Breast epithelium (tissue), 3 donors: Measurements from ENCODE around the gene CAPN11.

Experiments
- POLR2A ChIP-seq: fragments of 450-650 bp; IDR thresholded peaks from one replicate; pipeline ENCODE4 v1.6.1; 2016; ENCODE audit warnings: antibody characterized with exemption, mild to moderate bottlenecking, moderate library complexity
- POLR2AphosphoS5 ChIP-seq, 3 donors: sonication (generic); formaldehyde crosslinking; IDR thresholded peaks; one replicate each; pipeline ENCODE4 v1.6.1; 2017; ENCODE audit warnings: antibody characterized with exemption in 3 of 3
- TF ChIP-seq, protein P1 (sequence below), 3 donors: fragments of 450-650 bp; IDR thresholded peaks; one replicate each; pipeline ENCODE4 v1.5.1; 2016 to 2017; ENCODE audit warnings: antibody characterized with exemption in 3 of 3, mild to moderate bottlenecking in 3 of 3, moderate library complexity in 3 of 3

DNA sequence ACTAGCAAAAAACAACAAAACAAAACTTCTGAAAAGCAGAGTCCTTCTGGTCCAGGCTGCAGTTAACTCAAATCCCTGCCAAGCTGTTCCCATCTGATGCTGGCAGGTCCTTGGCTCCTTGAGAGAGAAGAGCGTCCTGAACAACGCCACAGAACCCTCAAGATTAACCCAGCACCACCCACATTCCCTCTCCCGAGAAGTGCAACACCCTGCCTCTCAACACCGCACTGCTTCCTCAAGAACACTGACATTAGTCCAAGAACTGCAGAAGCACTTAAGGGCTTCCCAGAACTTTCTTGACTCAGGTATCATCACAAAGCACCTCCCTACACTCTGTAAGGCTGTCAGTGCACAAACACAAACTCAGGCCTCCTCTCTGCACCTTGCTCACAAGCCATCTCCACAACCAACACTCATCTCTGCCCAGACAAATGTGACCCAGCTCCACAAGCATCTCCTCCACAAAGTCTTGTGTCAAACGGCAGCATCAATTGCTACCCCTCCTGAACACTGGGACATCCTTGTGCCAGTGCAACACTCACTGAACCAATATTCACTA, 38.8 kb upstream of the CAPN11 start:
- TF ChIP-seq POLR2AphosphoS5 (IDR thresholded peaks at IDR 0.05), result no peak
- TF ChIP-seq, protein P1, sequence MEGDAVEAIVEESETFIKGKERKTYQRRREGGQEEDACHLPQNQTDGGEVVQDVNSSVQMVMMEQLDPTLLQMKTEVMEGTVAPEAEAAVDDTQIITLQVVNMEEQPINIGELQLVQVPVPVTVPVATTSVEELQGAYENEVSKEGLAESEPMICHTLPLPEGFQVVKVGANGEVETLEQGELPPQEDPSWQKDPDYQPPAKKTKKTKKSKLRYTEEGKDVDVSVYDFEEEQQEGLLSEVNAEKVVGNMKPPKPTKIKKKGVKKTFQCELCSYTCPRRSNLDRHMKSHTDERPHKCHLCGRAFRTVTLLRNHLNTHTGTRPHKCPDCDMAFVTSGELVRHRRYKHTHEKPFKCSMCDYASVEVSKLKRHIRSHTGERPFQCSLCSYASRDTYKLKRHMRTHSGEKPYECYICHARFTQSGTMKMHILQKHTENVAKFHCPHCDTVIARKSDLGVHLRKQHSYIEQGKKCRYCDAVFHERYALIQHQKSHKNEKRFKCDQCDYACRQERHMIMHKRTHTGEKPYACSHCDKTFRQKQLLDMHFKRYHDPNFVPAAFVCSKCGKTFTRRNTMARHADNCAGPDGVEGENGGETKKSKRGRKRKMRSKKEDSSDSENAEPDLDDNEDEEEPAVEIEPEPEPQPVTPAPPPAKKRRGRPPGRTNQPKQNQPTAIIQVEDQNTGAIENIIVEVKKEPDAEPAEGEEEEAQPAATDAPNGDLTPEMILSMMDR (IDR thresholded peaks at IDR 0.05), result no peak
- TF ChIP-seq POLR2A, result no peak
